ENCODE results near the gene PAQR5. TPM values are rescaled to one million over a fixed set of nuclear protein-coding genes. Genes with fewer than 3 reads are reported as not detected.
A peak's percentile ranks its signal among the peaks of the same experiment; 100 is the strongest.

The PAQR5 gene
- total RNA-seq, 2 donors from 2014 or later: 43.6 to 55.6 TPM

- Mint-ChIP-seq H3K27me3 (ENCODE audit: insufficient read depth) (no peaks in the 10 kb centered on the region), H3K9me3 (no peaks in the 10 kb centered on the region), H3K4me1 (peaks cover 47% of the 10 kb centered on the region), H3K4me3 (no peak overlapping the region), H3K27ac (no peak overlapping the region), H3K36me3 (ENCODE audit: low read depth) (no peaks in the 10 kb centered on the region)
- no peak for DNase-seq
- Histone ChIP-seq H3K36me3 (ENCODE audit: control insufficient read depth, insufficient read depth, low read length) (peaks cover 15% of the 10 kb centered on the region), H3K9ac (ENCODE audit: extremely low read depth, low read length, poor library complexity, severe bottlenecking) (no peak overlapping the region), H3K27me3 (ENCODE audit: control insufficient read depth, insufficient read depth, low read length, poor library complexity, severe bottlenecking) (no peaks in the 10 kb centered on the region), H3K4me3 (ENCODE audit: low read length) (no peak overlapping the region), H3K9me3 (ENCODE audit: control insufficient read depth, low read length) (no peaks in the 10 kb centered on the region), H3K27ac (ENCODE audit: low read depth, low read length) (no peak overlapping the region), H3K4me1 (ENCODE audit: control insufficient read depth, insufficient read depth, low read length) (peaks cover 16% of the 10 kb centered on the region)
- no peak for TF ChIP-seq CTCF (conservative IDR thresholded peaks at IDR 0.05)
- 92 to 97% methylated on average over 5 to 6 of the region's 6 CpGs for WGBS, 2 experiments (ENCODE audit: insufficient coverage in 1 of 2, insufficient read length in 1 of 2)
Observed at GRCh38 chr15:69272891-69273290, 25.8 kb upstream of the PAQR5 start.

GRCh38 chr15:69275074-69275670 lies 23.5 kb upstream of the PAQR5 start:
- H3K4me3 Mint-ChIP-seq: no peak overlapping the region
- H3K27me3 Mint-ChIP-seq (ENCODE audit: insufficient read depth): no peaks in the 10 kb centered on the region
- H3K36me3 Mint-ChIP-seq (ENCODE audit: low read depth): no peaks in the 10 kb centered on the region
- no peak overlapping the region for H3K27ac Mint-ChIP-seq
- DNase-seq: no peak
- peaks cover 64% of the 10 kb centered on the region for H3K4me1 Mint-ChIP-seq
- Histone ChIP-seq H3K4me1 (ENCODE audit: control insufficient read depth, insufficient read depth, low read length) (peaks cover 26% of the 10 kb centered on the region), H3K9me3 (ENCODE audit: control insufficient read depth, low read length) (no peaks in the 10 kb centered on the region), H3K36me3 (ENCODE audit: control insufficient read depth, insufficient read depth, low read length) (no peaks in the 10 kb centered on the region), H3K27me3 (ENCODE audit: control insufficient read depth, insufficient read depth, low read length, poor library complexity, severe bottlenecking) (no peaks in the 10 kb centered on the region), H3K27ac (ENCODE audit: low read depth, low read length) (no peak overlapping the region), H3K4me3 (ENCODE audit: low read length) (no peak overlapping the region), H3K9ac (ENCODE audit: extremely low read depth, low read length, poor library complexity, severe bottlenecking) (no peak overlapping the region)
- H3K9me3 Mint-ChIP-seq: no peaks in the 10 kb centered on the region
- TF ChIP-seq CTCF (conservative IDR thresholded peaks at IDR 0.05): no peak
- 68 to 88% methylated on average over 4 of the region's 4 CpGs for whole genome bisulfite sequencing, 2 experiments (ENCODE audit: insufficient coverage in 1 of 2, insufficient read length in 1 of 2)

- Mint-ChIP-seq H3K27ac (peak overlapping the region; percentile 63), H3K36me3 (ENCODE audit: low read depth) (no peaks in the 10 kb centered on the region), H3K9me3 (no peaks in the 10 kb centered on the region), H3K27me3 (ENCODE audit: insufficient read depth) (no peaks in the 10 kb centered on the region), H3K4me3 (no peak overlapping the region), H3K4me1 (peaks cover 69% of the 10 kb centered on the region)
- no peak for DNase-seq
- Histone ChIP-seq H3K9me3 (ENCODE audit: control insufficient read depth, low read length) (no peaks in the 10 kb centered on the region), H3K27me3 (ENCODE audit: control insufficient read depth, insufficient read depth, low read length, poor library complexity, severe bottlenecking) (no peaks in the 10 kb centered on the region), H3K4me3 (ENCODE audit: low read length) (no peak overlapping the region), H3K36me3 (ENCODE audit: control insufficient read depth, insufficient read depth, low read length) (no peaks in the 10 kb centered on the region), H3K9ac (ENCODE audit: extremely low read depth, low read length, poor library complexity, severe bottlenecking) (no peak overlapping the region), H3K27ac (ENCODE audit: low read depth, low read length) (no peak overlapping the region), H3K4me1 (ENCODE audit: control insufficient read depth, insufficient read depth, low read length) (peaks cover 32% of the 10 kb centered on the region)
- no peak for TF ChIP-seq CTCF (conservative IDR thresholded peaks at IDR 0.05)
- WGBS, 2 experiments (ENCODE audit: insufficient coverage in 1 of 2, insufficient read length in 1 of 2): 72 to 87% methylated on average over 8 to 9 of the region's 9 CpGs
Observed at GRCh38 chr15:69275933-69276560, 22.7 kb upstream of the PAQR5 start.
